OCI-M1 (cell line): ENCODE data around the gene CARD10.

Source experiments
- DNase-seq: peaks from one replicate; lab custom pipeline; 2025; lab: John Stamatoyannopoulos, UW

CARD10 gene, protein sequence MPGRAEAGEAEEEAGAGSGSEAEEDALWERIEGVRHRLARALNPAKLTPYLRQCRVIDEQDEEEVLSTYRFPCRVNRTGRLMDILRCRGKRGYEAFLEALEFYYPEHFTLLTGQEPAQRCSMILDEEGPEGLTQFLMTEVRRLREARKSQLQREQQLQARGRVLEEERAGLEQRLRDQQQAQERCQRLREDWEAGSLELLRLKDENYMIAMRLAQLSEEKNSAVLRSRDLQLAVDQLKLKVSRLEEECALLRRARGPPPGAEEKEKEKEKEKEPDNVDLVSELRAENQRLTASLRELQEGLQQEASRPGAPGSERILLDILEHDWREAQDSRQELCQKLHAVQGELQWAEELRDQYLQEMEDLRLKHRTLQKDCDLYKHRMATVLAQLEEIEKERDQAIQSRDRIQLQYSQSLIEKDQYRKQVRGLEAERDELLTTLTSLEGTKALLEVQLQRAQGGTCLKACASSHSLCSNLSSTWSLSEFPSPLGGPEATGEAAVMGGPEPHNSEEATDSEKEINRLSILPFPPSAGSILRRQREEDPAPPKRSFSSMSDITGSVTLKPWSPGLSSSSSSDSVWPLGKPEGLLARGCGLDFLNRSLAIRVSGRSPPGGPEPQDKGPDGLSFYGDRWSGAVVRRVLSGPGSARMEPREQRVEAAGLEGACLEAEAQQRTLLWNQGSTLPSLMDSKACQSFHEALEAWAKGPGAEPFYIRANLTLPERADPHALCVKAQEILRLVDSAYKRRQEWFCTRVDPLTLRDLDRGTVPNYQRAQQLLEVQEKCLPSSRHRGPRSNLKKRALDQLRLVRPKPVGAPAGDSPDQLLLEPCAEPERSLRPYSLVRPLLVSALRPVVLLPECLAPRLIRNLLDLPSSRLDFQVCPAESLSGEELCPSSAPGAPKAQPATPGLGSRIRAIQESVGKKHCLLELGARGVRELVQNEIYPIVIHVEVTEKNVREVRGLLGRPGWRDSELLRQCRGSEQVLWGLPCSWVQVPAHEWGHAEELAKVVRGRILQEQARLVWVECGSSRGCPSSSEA

DNA sequence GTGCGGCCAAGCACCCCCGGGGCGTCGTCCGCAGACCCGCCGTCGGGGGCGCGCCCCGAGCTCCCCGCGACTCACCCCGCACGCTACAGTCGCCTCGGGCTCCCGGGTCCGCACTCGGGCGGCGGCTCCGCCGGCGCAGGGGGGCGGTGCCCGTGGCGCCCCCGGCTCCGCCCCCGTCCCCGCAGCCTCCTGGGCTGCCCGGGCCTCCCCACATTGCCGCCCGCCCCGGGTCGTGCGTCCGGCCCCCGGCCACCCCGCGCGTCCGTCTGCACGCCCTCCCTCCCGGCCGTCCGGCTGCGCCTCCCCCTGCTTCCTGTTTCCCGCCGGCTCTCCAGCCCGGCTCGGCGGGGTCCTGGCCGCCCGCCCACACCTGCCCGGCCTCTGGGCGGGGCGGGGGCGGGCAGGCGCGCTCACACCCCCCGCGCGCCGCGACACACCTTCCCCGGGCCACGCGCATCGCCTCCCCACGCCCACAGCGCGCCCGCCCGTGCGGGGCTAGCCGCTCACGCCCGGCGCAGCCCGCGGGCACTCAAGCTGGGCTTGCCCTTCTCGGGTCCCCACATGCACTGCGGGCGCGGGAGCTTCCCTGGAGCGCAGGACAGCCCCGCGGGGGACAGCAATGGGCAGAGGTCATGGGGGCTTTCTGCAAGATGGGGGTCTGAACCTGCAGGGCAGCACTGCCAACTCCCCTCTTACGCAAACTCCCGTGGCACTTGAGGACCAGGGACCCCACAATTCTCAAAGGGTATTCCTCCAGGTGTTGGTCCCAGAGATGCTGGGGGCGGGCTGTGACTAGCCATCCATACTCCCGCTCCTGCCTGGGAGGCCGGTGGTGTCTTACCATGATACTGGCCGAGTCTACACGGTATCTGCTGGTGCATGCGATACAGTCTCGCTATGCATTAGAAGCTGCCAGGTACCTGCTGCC lies at the start of gene CARD10:
TSS of gene CARD10 (minus strand) at position 148 of the 928 bp plus-strand sequence. CDS start 215 bp downstream, outside the sequence.
- peak; percentile 23 for DNase-seq

GRCh38 chr22:37568448-37569008 lies 49.3 kb upstream of the CARD10 start:
- no peak for DNase-seq

- DNase-seq: no peak
Measured at GRCh38 chr22:37568012-37568411, 48.8 kb upstream of the CARD10 start.

DNA sequence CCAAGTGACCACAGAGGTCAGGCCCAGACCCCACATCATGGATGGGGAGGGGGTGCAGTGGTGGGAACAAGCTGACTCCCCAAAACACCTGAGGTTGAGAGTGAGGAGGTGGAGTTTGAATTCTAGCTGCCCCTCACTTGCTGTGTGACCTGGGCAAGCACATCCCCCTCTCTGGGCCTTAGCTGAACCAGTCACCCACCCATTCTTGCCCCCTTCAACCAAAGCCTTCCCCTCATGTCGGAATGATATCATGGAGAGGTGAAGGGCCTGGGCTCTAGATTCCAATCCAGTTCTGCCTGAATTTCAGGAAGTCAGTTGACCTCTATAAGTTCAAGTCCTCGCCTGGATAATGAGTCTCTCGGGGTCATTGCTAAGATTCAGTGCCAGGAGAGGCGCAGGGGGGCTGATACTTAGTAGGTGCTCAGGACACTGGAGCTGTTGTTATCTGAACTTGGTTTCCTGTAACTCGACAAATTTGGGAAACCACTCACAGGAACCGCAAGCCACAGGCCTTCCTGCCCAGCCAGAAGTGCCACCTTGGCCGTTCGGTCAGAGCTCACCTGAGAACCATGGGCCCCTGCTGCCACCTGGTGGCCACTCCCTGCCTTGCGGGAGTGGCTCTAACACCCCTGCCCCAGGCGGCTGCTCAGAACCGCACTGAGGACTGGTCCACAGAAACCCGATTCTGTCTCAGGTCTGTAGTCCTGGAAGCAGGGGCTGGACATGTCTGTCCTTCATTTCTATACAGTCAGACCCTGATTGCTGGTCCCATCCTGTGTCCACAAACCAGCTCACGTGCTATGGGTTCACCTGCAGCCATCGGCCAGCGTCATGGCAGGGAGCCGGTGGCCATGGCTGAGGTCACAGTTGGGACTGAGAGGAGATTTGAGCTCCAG lies 47.9 kb upstream of the CARD10 start:
- DNase-seq: peak; percentile 91

DNA sequence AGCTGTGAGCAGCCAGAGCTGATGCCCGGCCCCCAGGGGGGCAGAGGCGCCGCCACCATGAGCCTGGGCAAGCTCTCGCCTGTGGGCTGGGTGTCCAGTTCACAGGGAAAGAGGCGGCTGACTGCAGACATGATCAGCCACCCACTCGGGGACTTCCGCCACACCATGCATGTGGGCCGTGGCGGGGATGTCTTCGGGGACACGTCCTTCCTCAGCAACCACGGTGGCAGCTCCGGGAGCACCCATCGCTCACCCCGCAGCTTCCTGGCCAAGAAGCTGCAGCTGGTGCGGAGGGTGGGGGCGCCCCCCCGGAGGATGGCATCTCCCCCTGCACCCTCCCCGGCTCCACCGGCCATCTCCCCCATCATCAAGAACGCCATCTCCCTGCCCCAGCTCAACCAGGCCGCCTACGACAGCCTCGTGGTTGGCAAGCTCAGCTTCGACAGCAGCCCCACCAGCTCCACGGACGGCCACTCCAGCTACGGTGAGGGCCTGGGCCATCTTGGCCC lies 47.2 kb upstream of the CARD10 start:
- no peak for DNase-seq

DNA sequence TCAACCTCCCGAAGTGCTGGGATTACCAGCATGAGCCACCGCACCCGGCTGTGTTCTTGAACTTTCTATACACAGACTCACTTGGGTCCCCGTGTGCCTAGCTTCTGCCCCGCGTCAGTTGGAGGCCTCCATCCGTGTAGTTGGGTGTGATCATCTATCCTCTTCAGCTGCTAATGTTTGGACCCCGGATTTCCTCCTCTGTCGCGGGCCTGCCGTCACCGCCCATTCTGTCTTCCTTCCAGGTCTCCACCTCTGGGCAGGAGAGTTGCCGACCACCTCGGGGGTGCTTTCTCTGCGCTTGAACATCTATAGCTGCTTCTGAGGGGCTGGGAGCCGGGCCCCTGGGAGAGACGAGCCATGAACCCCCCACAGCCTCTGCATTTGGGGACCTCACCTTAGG lies 46.6 kb upstream of the CARD10 start:
- DNase-seq: no peak

- no peak for DNase-seq
Measured at GRCh38 chr22:37564111-37564711, 45.0 kb upstream of the CARD10 start.

DNA sequence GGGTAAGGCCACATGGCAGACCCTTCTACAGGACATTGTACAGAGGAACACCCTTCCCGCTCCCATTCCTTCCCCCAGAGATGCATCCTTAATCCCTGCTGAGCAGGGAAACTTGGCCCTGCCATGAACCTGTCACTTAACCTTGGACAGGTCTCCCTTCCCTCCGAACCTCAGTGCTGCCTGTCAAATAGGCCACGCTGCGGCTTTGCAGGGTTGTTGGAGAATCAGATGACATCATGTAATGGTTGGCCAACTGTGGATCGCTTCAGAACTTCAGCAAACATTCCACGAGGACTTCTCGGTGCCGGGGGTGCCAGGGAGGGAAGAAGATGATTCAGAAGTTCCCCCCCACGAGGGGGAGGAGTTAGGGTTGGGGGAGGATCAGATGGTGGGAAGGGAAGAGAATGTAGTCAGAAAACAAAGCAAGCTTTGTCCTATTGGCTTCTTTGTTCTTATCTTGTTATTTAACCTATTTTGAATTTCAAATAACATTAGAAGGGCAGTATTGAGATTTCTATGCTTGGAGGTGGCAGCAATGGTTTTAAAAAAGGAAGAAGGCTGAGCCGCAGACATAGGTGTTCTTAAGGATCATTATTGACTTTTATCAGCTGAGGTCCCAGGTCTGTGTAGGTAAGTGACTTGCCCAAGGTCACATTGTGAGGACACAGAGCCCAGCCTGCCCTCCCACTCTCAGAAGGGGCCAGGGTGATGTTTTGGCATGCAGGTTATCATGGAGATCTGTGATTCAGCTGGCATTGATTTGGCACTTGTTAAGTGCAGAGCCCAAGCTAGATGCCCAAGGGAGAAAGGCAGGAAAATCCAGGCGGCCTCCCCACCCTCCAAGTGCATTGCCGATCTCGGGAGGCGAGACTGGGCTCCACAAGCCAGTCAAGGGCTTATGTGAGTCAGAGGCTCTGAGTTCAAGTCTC lies 44.2 kb upstream of the CARD10 start:
- DNase-seq: peak; percentile 16

DNA sequence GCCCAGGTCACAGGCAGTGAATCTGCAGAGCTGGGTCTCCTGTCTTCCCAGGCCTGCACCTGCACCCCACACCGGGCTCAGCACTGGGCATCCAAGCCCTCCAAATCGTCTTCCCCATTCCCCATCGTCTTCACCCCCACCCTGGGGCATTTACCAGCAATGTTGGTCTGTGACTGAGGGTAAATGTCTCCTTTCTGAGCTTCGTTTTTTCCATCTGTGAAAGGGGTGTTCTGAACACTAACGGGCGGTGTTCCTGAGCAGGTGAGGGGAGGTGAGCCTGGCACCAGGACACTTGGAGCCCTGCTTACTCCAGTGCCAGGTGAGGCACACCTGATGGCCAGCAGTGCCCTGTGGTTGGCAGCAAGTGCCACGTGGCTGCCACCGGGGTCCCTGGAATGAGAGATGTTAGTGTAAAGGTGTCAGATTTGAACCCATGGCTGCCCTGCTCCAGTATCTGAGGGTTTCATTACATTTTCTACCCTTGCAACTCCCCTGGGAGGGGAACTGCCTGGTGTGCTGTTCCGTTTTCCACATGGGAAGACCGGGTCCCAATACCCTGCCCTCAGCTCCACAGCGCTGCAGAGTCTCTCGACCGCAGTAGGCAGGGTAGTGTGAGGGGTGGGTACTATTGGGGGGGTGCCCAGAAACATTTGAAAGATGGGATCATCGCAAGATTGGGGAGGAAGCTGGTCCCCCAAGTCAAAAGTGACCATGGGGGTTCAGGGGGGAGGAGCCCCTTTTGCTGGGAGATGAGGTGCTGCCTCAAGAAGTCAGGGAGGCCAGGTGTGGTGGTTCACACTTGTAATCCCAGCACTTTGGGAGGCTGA lies 43.0 kb upstream of the CARD10 start:
- DNase-seq: no peak

- peak; percentile 94 for DNase-seq
Measured at GRCh38 chr22:37561212-37562048, 42.2 kb upstream of the CARD10 start.

DNA sequence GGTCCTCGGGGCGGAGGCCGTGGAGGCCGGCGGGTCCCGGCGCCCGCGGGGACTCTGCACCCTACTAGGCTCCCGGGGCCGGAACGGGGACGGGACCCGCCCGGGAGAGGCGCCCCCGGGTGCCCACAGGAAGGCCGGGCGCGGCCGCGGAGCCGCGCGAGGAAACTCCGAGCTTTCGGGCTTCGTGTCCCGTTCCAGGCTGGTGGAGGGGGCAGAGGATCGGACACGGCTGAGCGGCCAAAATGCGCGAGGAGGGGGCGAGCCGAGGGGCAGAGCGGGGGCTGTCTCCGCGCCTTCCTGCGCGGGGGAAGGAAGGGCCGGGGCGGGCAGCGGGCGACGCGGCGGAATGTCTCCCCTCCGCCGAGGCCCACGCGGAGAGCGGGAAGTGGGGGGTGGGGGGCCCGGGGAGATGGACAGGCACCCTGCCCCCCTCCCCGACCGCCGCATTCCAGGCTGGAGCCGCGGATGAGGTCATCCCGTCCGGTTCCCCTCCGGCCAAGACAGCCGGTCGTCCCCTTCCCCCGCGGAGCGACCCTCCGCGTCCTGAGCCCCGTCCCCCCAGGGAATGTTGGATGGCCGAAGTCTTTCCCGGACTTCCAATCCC lies 41.5 kb upstream of the CARD10 start:
- no peak for DNase-seq

- DNase-seq: no peak
Measured at GRCh38 chr22:37559901-37560607, 40.8 kb upstream of the CARD10 start, which contains the start of gene CDC42EP1. Gene CDC42EP1, plus strand, starts transcription at chr22:37560480. Its CDS starts 5,870 bp downstream, at chr22:37566350.

DNA sequence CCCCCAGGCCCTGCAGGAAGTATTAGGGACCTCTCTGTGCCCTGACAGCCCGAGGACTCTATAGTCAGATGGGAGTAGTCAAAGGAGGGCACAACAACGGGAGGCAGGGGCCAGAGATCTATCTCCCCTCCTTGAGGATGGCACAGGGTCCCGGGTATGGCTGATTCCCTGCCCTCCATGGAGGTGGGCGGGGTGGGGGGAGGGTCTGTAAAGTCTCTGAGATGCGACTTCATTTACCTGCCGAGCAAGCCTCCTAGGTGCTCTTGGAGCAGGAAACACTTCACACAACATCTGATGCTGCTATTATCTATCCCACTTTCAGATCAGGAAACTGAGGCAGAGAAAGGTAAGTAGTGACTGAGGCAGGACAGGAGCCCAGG lies 40.3 kb upstream of the CARD10 start:
- DNase-seq: no peak

DNA sequence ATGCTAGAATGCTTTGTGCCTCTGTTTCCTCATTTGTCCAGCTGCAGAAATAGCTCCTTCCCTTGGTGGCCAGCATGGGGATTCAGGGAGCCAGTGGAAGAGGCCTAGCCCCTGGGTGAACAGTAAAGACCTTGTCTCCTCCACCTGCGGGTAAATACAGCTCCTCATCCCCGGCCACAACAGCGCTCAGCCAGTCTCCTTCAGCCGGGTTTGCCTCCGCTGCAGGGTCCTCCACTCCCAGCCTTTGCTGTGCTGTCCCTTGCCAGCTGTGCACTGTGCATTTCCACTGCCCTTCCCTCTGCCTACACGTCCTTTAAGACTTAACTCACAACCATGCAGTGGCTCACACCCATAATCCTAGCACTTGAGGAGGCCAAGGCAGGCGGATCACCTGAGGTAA lies 39.6 kb upstream of the CARD10 start:
- DNase-seq: no peak

GRCh38 chr22:37557321-37558001 lies 38.2 kb upstream of the CARD10 start:
- DNase-seq: no peak
